HEK293 (cell line): ENCODE measurements around the gene ZFP62.

Experiments used
- CTCF ChIA-PET: fragments of 350-600 bp; formaldehyde crosslinking; extraction: SDS; loops from one replicate; lab custom pipeline; 2021; ENCODE audit warnings: antibody characterized with exemption; lab: Yijun Ruan, JAX
- POLR2A ChIA-PET: fragments of 300-600 bp; formaldehyde crosslinking; extraction: SDS; loops from one replicate; lab custom pipeline; 2020; ENCODE audit warnings: antibody characterized with exemption, inconsistent platforms; lab: Yijun Ruan, JAX
- H3K27ac ChIP-seq: fragments of 200-500 bp; sonication (Bioruptor generic); 2 replicates; pipeline ENCODE4 v1.5.1; 2014; ENCODE audit warnings: low read depth, low read length, control low read depth, inconsistent platforms; ENCODE audit errors: extremely low read depth
- H3K36me3 ChIP-seq, 2 experiments: fragments of 200-500 bp in 1 of 2; sonication (Bioruptor generic) in 1 of 2; 1 replicate in 1 of 2; 2 replicates in 1 of 2; pipeline ENCODE4 v1.5.1; 2014 to 2017; ENCODE audit warnings: inconsistent platforms in 2 of 2, low read length in 2 of 2; ENCODE audit not compliant: control insufficient read depth in 2 of 2, insufficient read depth in 1 of 2
- H3K4me1 ChIP-seq: fragments of 200-500 bp; sonication (Bioruptor generic); 2 replicates; pipeline ENCODE4 v1.5.1; 2014; ENCODE audit warnings: mild to moderate bottlenecking, low read length, inconsistent platforms; ENCODE audit not compliant: control insufficient read depth, insufficient read depth
- H3K4me3 ChIP-seq: 2 replicates; pipeline ENCODE4 v1.5.1; 2011; ENCODE audit warnings: low read depth, mild to moderate bottlenecking, control low read depth, low read length, moderate library complexity
- H3K9me3 ChIP-seq: fragments of 200-500 bp; sonication (Bioruptor generic); 2 replicates; pipeline ENCODE4 v1.5.1; 2014; ENCODE audit warnings: low read depth, low read length, inconsistent platforms; ENCODE audit not compliant: control insufficient read depth, insufficient read depth
- GLI2 ChIP-seq: fragments of 450-650 bp; formaldehyde crosslinking; IDR thresholded peaks from 2 replicates; pipeline ENCODE4; 2017; ENCODE audit warnings: missing biosample characterization, missing genetic modification characterization, low read depth, borderline replicate concordance
- IKZF3 ChIP-seq: fragments of 450-650 bp; IDR thresholded peaks from 2 replicates; pipeline ENCODE4 v1.5.0; 2018; ENCODE audit warnings: missing biosample characterization, mild to moderate bottlenecking, missing genetic modification characterization, moderate library complexity
- KLF1 ChIP-seq: fragments of 450-650 bp; formaldehyde crosslinking; IDR thresholded peaks from 2 replicates; pipeline ENCODE4 v1.5.1; 2016; ENCODE audit warnings: missing biosample characterization, missing genetic modification characterization
- PRDM2 ChIP-seq: fragments of 450-650 bp; formaldehyde crosslinking; IDR thresholded peaks from 2 replicates; pipeline ENCODE4 v1.5.1; 2016; ENCODE audit warnings: missing biosample characterization, missing genetic modification characterization, borderline replicate concordance
- TRIM28 ChIP-seq: IDR thresholded peaks from 2 replicates; pipeline ENCODE4 v1.6.1; 2011; ENCODE audit warnings: low read length, control low read depth, borderline replicate concordance
- ZBTB11 ChIP-seq: fragments of 450-650 bp; formaldehyde crosslinking; conservative IDR thresholded peaks from 2 replicates; pipeline ENCODE4 v1.5.1; 2016; ENCODE audit warnings: low read depth, missing biosample characterization, missing genetic modification characterization
- ZBTB7A ChIP-seq: fragments of 450-650 bp; formaldehyde crosslinking; IDR thresholded peaks from 2 replicates; pipeline ENCODE4 v1.5.1; 2016; ENCODE audit warnings: low read depth, missing biosample characterization, missing genetic modification characterization
- ZNF114 ChIP-seq: fragments of 450-650 bp; formaldehyde crosslinking; IDR thresholded peaks from 2 replicates; pipeline ENCODE4 v1.5.0; 2017; ENCODE audit warnings: missing biosample characterization, missing genetic modification characterization
- ZNF138 ChIP-seq: fragments of 450-650 bp; formaldehyde crosslinking; IDR thresholded peaks from 2 replicates; pipeline ENCODE4 v1.5.1; 2016; ENCODE audit warnings: missing biosample characterization, missing genetic modification characterization, borderline replicate concordance
- ZNF175 ChIP-seq: fragments of 450-650 bp; formaldehyde crosslinking; IDR thresholded peaks from 2 replicates; pipeline ENCODE4 v1.5.1; 2016; ENCODE audit warnings: missing biosample characterization, missing genetic modification characterization
- ZNF19 ChIP-seq: fragments of 450-650 bp; formaldehyde crosslinking; IDR thresholded peaks from 2 replicates; pipeline ENCODE4; 2016; ENCODE audit warnings: missing biosample characterization, missing genetic modification characterization, low read depth
- ZNF416 ChIP-seq: fragments of 450-650 bp; formaldehyde crosslinking; IDR thresholded peaks from 2 replicates; pipeline ENCODE4 v1.5.1; 2016; ENCODE audit warnings: missing biosample characterization, missing genetic modification characterization
- ZNF513 ChIP-seq: fragments of 450-650 bp; IDR thresholded peaks from 2 replicates; pipeline ENCODE4 v1.5.1; 2018; ENCODE audit warnings: missing biosample characterization, missing genetic modification characterization
- ZNF529 ChIP-seq: fragments of 450-650 bp; formaldehyde crosslinking; IDR thresholded peaks from 2 replicates; pipeline ENCODE4 v1.5.1; 2017; ENCODE audit warnings: missing genetic modification characterization, missing biosample characterization; ENCODE audit not compliant: insufficient replicate concordance
- ZNF658 ChIP-seq: fragments of 450-650 bp; formaldehyde crosslinking; IDR thresholded peaks from 2 replicates; pipeline ENCODE4; 2016; ENCODE audit warnings: missing biosample characterization, missing genetic modification characterization
- ZNF692 ChIP-seq: fragments of 450-650 bp; formaldehyde crosslinking; IDR thresholded peaks from 2 replicates; pipeline ENCODE4 v1.5.1; 2016; ENCODE audit warnings: missing biosample characterization, missing genetic modification characterization
- ZNF785 ChIP-seq: fragments of 450-650 bp; formaldehyde crosslinking; IDR thresholded peaks from 2 replicates; pipeline ENCODE4 v1.5.1; 2016; ENCODE audit warnings: missing biosample characterization, missing genetic modification characterization
- ZNF792 ChIP-seq: fragments of 450-650 bp; formaldehyde crosslinking; IDR thresholded peaks from 2 replicates; pipeline ENCODE4 v1.5.1; 2016; ENCODE audit warnings: missing biosample characterization, missing genetic modification characterization
- ZSCAN5A ChIP-seq: fragments of 450-650 bp; formaldehyde crosslinking; IDR thresholded peaks from 2 replicates; pipeline ENCODE4 v1.5.1; 2016; ENCODE audit warnings: missing biosample characterization, missing genetic modification characterization

ZFP62 gene

GRCh38 chr5:180908400-180908799 lies 47.3 kb upstream of the ZFP62 start:
- Histone ChIP-seq H3K36me3 (no peaks in the 10 kb centered on the region), H3K4me1 (no peaks in the 10 kb centered on the region), H3K9me3 (no peaks in the 10 kb centered on the region), H3K27ac (no peak overlapping the region), H3K4me3 (no peak overlapping the region)
- ChIA-PET CTCF (no interaction called here), POLR2A (no interaction called here)
- no peak for TF ChIP-seq IKZF3
- TF ChIP-seq ZNF19: no peak

GRCh38 chr5:180901319-180902009 lies 40.4 kb upstream of the ZFP62 start:
- no peaks in the 10 kb centered on the region for H3K4me1 ChIP-seq
- ChIA-PET CTCF (no interaction called here), POLR2A (no interaction called here)
- H3K4me3 ChIP-seq: no peak overlapping the region
- TF ChIP-seq ZNF138: no peak
- TF ChIP-seq ZNF416 (tag by site-specific recombination): no peak
- no peak for TF ChIP-seq ZNF658
- no peak for TF ChIP-seq ZNF175 (tag by site-specific recombination)
- TF ChIP-seq KLF1 (tag by site-specific recombination): no peak
- no peak for TF ChIP-seq PRDM2 (tag by site-specific recombination)
- TF ChIP-seq ZNF513 (tag by site-specific recombination): no peak
- TF ChIP-seq ZNF114: no peak
- no peak for TF ChIP-seq ZNF792 (tag by site-specific recombination)
- TF ChIP-seq ZNF692: no peak
- TF ChIP-seq ZNF529: no peak
- no peak for TF ChIP-seq TRIM28
- no peak for TF ChIP-seq GLI2 (tag by site-specific recombination)
- TF ChIP-seq ZBTB7A (tag by site-specific recombination): no peak
- TF ChIP-seq ZNF785 (tag by site-specific recombination): no peak
- no peak for TF ChIP-seq ZBTB11 (tag by site-specific recombination)
- no peak for TF ChIP-seq ZSCAN5A
- H3K36me3 ChIP-seq: no peaks in the 10 kb centered on the region
- H3K9me3 ChIP-seq: no peaks in the 10 kb centered on the region
- no peak overlapping the region for H3K27ac ChIP-seq
